ENCODE data around the gene SNPH.
A peak's percentile ranks its signal among the peaks of the same experiment; 100 is the strongest.

SNPH gene

DNA sequence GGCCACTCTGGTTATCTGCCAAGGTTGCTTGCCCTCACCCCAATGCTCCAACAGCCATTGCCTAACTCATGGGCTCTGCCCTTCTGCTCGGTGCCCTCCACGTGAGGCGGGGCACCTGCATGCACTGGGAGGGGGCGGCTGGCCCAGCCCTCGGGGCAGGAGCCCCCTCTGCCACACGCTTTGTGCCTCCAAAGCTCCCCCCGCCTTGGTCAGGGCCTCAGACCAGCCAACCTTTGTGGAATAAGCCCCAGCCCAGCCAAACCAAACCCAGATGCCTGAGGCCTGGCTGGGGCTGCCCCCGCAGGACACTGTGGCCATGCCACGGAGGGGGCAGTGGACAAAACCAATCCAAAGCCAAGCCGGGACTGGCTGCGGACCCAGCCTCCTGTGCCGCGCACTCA lies 41.5 kb downstream of the SNPH start:
- DNase-seq = no peak

DNA sequence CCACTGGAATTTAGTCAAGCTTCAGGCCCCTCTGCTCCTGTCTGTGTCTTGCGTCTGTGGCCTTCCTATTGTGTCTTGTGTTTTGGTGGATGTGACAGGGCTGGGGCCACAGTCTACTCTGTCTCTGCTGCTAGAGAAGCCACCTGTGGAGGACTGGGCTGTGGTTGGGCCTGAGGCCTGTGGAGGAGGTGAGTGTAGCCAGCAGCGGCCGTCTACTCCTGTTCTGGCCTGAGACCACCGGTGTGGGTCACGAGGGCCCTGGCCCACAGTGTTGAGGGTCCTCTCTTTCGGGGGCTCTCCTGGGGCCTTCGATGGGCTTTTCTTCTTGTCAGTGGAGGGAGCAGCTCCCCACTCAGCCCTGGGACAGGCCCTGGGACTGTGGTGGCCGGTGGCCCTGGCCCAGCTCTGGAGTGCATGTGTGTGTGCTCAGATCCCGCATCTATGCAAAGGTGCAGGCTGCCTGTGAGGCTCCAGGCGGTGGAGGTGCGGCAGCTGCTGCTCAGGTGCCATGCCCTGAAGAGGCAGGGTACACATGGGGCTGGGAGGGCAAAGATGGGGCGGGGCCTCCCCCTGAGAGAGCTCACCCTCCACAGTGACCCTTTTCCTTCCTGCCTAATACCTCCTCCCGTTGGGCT lies 42.1 kb downstream of the SNPH start:
- DNase-seq = no peak

DNA sequence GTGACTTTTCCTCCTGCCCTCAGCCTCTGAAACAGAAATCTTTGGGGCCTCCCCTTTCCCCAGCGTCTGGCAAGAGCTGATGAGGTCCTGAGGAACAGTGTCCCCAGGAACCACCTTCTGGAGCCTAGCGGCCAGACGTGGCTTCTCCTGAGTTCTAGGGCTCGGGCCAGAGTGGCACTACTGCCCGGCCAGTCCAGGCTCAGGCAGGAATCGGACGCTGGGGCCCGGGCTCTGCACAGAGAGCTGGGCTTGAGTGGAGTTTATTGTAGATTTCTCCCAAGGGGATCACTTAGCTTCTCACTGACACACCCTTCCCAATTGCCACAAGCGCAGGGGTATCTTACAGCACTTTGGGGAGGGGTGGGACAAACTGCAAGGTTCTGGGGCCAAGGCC lies 42.6 kb downstream of the SNPH start:
- no peak for DNase-seq

DNA sequence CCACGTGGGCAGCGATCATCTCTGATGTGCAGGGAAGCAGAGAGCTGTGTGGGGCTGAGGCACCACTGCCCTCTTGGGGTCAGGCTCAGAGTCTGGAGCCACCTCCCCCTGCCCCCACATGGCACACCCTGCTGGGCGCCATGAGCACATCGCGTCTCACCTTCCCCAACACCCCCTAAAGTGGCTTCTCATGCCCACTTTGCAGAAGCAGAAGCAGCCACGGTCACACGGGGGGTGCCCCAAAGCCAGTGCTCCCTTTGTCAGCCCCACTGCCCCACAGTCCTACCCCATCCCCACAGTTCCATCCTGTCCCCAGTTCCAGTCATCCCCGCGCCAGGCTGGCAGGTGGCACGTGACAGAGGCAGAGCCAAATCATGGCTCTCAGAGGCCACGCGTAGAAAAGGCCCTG lies 43.3 kb downstream of the SNPH start:
- no peak for DNase-seq

DNA sequence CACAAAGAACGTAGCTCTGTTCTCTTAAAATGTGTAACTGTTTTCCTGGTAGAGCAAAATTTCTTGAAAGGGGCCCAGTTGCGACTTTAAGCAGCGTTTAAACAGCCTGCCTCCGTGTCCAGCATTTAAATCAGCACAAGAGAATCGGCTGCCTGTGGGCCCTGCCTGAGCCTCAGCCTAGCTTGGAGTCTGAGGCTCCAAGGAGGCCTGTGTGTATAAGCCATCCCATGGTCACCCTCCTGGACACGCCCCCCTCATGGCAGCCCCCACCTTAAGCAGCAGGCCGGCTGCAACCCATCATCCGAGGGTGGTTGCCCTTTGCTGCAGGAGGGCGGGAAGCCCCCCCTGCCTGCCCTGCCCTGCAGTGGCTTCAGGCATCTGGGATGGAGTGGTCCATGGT lies 44.0 kb downstream of the SNPH start:
- no peak for DNase-seq

DNA sequence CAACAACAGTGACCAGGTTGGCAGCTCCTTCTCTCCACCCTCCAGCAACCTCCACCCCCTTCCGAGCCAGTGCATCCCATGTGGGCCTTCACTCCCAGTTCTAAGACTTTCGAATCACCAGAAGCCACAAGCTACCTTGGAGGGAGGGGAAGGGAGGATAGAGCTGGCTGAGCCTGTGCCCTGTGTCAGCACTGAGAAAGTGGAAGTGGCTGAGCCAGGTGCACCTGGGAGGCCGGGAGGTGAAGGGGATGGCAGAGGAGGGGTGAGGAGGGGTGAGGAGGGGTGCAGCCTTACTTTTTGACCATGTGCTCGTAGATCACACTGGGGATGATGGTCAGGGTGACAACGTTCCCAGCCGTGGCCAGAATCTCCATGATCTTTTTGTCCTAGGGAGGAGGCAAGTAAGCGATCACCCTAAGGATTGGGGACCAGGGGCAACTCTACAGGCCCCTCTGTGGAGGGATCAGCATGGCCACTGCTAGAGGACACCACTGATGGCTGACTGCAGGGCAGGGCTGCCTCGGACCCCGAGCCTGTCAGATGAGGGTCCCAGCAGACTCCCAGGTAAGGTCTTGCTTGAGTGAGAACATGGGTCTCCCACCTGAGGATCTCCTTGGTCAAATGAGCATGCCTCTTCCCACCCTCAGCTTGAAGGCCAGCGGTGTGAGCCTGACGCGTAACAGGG lies 44.6 kb downstream of the SNPH start:
- no peak for DNase-seq

DNA sequence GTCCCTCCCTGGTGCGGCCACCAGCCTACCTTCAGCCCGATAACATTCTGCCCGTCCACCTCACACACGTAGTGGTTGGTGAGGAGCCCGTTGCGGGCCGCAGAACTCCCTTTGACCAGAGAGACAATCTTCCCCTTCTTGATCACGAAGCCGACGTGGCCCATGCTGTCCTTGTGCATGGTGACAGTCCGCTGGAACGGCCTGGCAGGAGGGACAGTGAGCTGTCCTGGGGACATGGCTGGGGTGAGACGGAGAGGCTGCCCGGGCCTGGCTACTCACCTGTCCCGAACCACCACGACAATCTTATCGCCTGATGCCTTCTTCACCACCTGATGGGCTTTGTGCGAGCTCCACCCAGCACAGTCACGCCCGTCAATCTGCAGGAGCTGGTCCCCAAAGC lies 46.2 kb downstream of the SNPH start:
- no peak for DNase-seq

DNA sequence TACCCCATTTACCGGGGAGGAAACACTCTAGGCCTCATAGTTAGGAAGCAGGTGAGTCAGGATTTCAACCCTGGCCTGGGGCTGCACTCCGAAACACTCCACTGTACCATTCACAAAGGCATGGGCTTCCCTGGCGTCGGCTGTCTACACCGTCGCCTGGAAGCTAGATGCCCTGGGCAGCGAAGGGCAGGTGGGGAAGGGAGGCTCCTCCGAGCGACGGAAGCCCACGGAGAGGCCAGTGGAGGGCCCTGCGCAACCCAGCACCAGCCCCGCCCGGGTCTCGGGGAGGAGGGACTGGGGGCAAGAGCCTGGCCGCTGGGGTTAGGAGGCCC lies 46.8 kb downstream of the SNPH start:
- DNase-seq = no peak

DNA sequence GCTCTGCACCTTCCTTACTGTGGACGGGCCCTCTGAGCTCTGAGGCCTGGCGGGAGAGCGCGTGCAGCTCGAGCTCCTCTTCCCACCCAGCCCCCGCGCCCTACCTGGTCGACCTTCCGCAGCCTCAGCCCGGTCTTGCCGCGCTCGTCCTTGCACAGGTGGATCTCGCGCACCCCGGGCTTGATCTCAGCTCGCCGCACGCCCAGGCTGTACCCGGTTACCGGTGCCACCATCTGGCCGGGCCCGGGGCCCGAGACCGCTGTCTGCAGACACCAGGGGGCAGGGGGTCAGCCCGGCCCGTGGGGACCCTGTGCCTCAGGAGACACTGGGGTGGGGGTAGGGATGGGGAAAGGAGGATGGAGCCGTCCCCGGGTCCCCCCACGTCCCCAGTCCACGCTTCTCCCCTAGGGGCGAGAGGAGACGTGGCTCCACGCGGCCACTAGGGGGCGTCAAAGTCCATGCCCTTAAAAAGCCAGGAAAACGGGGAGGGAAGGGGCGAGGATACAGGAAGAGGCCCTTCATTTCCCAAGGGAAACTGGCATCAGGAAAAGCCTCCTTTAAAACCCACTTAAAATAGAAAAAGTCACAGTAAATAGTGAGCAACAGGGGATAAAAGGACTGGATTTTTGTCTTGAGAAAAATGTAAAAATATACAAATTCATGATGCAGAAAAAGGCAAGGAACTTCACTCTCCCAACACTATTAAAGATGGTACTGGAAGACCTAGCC lies 47.3 kb downstream of the SNPH start:
- peak; percentile 14 to 66 (median 52) for DNase-seq

DNA sequence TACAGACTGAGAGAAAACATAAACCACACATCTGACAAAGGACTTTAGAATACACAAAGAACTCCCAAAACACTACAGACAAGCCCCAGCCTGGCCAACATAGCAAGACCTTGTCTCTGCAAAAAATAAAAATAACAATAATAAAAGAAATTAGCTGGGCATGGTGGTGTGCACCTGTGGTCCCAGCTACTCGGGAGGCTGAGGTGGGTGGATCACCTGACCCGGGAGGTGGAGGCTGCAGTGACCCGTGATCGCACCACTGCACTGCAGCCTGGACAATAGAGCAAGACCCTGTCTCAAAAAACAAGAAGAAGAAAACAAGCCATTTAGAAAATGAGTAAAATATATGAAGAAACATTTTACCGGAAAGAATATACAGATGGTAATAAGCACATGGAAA lies 49.7 kb downstream of the SNPH start:
- DNase-seq = no peak

DNA sequence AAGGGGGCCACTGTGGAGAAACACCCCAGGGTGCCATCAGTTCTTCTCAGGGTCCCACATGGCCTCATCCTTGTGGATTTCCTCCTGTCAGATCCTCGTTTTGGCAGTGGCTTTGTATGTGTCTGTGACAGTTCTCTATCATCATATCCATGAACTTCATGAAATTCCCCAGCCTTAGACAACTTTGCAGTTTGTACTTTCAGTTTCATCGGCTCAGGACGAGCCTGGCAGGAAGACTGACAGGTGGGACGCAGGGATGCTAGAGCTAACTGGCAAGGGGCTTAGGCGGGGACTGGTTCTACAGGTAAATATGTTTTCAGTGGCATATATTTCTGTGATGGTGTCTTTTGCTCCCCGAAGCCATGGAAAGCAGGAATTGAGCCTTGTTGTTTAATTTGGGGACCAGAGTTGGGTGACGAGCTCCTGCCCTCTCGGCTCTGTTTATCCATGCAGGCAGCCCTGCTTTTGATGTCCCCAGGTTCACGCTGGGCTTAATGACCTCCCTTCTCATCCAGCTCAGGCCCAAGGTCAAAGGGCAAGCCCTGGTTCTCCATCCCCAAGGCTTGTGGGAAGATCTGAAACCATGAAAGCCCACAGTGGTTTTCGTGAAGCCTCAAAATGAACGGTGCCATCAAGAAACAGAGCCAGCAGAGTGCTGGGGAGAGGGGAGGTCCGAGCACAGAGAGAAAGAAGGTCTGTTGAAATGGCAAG lies 51.6 kb downstream of the SNPH start:
- DNase-seq = no peak

DNA sequence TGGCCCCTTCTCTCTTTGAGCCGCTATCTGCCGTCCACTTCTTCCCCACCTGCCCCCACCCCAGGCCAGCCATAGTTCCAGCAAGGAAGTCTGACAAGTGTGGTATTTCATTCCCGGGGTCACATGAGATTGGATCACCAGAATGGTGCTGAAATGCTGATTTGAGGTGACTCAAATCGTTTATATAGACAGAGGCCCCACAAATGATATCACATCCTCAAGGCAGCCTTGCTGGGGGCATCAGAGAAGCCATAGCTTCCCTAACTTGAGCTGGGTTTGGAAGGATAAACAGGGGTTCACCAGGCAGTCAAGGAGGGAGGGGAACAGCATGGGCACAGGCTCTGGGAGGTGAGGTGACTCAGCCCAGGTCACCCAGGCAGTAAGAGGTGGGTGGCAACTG lies 53.0 kb downstream of the SNPH start:
- no peak for DNase-seq

DNA sequence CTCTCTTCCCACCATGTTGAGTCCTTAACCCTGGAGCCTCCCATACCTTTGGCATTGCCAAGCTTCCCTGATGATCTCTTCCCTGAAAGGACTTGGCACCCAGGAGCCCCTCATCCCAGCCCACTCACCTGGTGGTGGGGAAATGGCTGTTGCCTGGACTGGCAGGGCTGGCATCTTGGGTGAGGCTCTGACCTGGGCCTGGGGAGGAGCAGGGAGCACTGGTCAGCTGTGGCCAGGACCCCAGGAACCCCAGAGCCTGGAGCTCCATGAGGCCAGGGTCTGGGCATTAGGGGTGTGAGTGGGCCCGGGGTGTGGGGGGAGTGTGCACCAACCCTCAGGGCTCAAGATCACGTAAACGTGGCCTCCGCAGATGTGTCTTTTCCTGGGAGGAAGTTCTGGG lies 53.4 kb downstream of the SNPH start:
- no peak for DNase-seq

DNA sequence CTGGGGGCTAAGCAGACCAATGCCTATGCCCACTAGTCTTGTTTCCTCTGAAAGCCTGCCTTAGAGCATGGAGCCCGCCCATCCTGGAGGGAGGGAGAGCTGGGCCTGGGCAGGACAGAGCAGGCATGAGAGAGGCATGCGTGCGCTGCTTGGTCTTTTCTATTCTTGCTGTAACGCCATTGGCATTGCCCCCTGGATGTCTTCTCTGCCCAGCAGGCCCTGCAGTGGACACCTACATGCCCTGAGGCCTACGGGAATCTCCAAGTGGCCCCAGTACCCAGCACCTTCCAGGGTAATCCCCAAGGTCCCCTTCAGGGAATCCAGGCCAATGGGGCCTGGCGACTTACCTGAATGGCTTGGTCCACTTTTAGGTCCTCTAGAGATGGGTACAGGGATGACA lies 53.9 kb downstream of the SNPH start:
- DNase-seq = no peak

DNA sequence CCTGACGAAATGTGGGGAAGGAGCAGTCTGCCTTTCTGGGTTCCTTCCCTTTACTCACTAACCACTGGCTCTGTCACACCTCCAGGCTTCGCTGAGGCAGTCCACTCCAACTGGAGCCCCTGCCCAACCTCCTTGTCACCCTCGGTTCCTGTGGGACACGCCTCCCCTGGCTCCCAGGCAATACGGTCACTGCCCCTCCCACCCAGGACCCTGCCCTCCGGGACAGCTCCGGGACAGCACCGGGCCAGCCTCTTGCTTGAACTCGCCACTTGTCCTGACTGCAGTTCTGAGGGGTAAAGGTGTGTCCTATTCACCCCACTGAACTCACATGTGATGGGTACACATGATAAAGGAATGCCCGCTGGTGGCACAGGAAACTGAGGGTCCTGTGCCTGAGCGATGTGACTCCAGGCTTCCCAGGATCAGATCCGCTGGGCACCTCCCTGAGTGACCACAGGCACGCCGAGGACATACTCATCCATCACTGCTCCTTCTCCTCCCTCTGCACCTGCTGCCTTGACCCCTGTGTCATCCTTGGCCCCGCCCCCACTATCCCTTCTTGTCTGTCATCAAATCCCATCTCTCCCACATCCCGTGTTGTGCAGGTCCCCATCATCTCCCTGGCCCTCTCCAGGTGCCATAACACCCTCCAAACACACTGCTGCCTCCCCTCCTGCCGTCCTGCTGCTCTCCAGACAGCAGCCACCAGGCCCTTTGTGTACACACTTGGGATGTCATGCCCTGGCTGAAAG lies 55.0 kb downstream of the SNPH start:
- no peak for DNase-seq

DNA sequence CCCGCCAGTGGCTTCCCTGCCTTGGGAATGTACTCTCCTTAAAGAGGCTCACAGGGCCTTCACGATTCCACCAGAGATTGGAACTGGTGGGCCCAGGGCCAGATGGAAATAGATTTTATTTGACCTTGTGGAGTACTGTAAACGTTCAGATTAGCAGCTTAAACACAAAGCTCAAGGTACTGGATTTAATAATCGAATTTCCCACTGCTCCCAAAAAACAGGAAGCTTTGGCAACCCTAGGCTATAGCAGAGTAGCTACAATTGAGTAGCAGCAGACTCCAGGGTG lies 55.5 kb downstream of the SNPH start:
- no peak for DNase-seq

DNA sequence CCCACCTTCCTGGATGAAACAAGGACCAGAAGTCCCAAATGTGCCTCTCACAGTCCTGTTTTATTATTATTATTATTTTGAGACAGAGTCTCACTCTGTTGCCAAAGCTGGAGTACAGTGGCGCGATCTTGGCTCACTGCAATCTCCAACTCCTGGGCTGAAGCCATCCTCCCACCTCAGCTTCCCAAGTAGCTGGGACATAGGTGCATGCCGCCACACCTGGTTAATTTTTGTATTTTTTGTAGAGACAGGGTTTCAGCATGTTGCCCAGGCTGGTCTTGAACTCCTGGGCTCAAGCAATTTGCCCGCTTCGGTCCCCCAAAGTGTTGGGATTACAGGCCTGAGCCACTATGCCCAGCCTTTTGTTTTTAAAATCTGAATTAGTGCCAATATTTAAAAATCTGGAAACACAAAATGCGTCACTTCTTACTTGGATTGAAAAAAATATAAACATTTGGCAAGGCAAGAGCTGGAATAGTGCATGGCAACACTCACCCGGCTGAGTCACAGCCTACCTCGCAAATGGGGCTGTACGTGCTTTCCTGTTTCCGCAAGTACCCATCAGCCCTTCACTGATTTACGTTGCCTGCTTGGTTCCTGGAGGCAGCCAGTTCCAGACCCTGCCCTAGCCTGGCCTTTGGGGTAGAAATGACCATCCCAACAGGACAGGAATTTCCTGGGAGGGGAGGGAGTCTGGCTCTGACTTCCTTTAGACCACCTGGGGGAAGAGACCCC lies 56.6 kb downstream of the SNPH start:
- DNase-seq = no peak

DNA sequence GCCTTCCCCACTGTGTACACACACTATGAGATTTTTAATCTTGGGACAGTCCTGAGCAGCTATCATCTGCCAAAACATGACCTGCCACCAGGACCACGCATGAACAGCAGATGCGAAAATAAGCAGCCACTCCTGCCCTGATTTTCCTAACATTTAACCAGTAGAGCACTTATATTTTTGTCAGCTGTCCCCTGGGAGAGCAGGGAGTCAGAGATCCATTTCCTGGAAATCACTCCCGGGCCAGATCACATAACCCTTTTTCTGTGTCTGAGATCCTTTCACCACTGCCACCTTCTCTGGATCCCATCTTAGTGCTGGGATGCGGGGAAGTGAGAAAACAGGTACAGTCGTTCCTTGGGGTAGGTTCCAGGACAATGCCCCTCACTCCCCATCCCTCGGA lies 57.2 kb downstream of the SNPH start:
- no peak for DNase-seq

DNA sequence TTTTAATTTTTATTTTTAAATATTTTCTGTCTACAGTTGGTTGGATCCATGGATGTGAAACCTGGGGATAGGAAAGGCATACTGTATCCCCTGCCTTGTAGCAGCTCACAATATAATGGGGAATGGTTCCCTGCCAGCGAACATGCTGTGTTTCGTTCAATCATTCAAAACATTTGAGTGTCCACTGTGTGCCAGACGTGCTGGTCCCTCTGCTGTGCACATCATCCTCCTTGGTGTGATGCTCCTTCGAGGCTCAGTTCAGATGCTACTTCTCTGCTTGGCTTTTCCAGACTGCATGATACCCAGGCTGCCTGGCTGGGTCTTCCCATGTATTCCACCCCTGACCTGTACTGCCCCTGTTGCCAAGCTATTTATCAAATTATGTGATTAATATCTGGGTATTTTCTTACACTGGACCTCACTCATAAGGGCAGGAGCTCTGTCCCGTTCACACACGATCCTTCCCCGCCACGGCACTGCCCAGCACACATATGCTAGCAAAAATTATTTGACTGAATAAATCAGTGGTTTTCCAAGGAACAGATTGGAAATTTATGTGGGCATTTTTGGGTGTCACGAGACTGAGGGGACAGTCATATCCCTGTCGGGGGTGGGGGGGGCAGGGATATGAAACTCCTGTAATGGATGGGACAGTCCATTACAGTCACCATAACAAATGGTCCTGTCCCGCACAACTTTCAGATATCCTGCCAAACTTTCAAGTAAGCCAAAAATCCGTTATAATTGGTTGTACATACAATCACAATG lies 57.9 kb downstream of the SNPH start:
- no peak for DNase-seq

DNA sequence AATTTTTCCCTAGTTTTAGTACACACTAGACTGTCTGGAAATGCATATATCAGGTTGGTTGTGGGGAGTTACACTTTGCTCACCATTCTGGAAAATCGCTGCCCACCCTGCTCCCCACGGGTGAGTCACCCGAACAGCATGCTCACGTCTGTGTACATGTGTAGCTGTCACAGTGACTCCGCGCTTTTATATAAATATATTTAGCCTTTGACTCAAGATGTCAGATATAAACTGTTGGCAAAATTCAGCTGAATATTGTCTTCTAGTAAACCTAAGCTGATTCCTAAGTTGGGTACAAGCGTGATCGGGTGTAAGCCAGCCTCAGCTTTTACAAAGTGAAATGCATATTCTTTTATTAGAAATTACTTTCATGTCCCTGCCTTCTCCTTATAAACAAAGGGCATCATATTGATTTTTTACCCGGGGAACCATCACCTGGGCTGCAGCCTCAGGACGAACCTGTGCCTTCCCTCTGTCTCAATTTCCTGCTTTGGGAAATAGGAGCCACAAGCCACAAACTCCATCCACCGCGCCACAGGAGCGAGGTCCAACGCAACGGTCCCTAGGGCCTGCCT lies 58.6 kb downstream of the SNPH start:
- DNase-seq = peak in 2 of 6 experiments; percentile 14 to 17
